LNCaP clone FGC (cell line): Measurements from ENCODE around the gene RBM28.

Experiments
- DNase-seq: peaks from one replicate; pipeline ENCODE4 v3.0.0-alpha.2; 2011; ENCODE audit warnings: low read depth
- H3K4me3 ChIP-seq: 2 replicates; pipeline ENCODE4 v1.5.1; 2011; ENCODE audit warnings: mild to moderate bottlenecking, low read depth, low read length, control low read depth
- TF ChIP-seq, protein P1 (sequence below): IDR thresholded peaks from 2 replicates; pipeline ENCODE4 v1.5.1; 2012; ENCODE audit warnings: mild to moderate bottlenecking; ENCODE audit not compliant: control insufficient read depth, insufficient read depth; ENCODE audit errors: extremely low read depth

Gene RBM28

DNA sequence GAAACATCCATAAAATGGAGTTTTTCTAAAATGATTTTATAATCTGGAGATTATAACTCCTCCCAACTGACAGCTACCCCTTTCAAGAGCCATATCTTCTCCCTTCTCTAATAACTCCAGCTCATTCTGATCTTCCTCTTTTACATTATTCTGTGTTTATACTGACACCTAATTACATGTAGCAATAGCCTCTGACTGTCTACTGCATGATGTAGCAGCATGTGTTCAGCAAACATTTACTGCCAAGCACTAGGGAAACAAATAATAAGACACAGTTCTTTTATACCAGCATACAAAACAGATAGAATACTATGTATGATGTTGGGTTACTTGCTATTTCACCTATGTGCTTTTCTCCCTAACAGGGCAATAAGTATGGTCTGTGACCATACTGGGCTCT, 20.7 kb downstream of the RBM28 start:
- H3K4me3 ChIP-seq, result no peak overlapping the region
- TF ChIP-seq, protein P1, sequence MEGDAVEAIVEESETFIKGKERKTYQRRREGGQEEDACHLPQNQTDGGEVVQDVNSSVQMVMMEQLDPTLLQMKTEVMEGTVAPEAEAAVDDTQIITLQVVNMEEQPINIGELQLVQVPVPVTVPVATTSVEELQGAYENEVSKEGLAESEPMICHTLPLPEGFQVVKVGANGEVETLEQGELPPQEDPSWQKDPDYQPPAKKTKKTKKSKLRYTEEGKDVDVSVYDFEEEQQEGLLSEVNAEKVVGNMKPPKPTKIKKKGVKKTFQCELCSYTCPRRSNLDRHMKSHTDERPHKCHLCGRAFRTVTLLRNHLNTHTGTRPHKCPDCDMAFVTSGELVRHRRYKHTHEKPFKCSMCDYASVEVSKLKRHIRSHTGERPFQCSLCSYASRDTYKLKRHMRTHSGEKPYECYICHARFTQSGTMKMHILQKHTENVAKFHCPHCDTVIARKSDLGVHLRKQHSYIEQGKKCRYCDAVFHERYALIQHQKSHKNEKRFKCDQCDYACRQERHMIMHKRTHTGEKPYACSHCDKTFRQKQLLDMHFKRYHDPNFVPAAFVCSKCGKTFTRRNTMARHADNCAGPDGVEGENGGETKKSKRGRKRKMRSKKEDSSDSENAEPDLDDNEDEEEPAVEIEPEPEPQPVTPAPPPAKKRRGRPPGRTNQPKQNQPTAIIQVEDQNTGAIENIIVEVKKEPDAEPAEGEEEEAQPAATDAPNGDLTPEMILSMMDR, result no peak
- no peak for DNase-seq

DNA sequence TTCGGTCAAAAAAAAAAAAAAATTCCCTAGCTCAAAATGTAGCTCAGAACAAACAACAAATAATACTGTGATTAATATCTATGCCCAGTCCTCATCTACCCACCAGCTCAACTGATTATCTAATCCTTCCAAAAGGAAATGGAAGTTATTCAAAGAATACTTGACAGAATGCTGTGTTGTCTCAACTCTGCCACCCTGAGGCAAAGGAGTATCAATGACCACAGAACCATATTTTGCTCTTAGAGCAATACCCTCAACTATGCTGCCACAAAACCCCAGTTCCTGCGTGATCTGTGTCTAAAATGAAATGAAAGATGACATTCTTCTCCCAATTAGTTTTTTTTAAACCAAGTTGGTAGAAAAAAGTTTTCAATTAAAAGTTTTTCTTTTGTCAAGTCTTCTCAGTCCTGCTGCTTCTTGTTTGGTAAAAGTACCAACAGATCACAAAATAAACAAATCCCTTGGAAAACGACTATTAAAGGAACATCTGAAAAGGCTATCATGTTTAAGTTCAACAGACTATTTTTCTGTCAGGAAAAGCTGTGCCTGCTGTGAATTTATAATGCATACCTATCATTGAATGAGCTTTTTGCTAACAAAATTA, 21.6 kb downstream of the RBM28 start:
- TF ChIP-seq, protein P1, result peak; percentile 74
- peak; percentile 31 for DNase-seq
- H3K4me3 ChIP-seq, result no peak overlapping the region

GRCh38 chr7:128321044-128321422, 22.7 kb downstream of the RBM28 start:
- TF ChIP-seq, protein P1, result no peak
- no peak overlapping the region for H3K4me3 ChIP-seq
- DNase-seq, result no peak

- DNase-seq, result no peak
- TF ChIP-seq, protein P1, result no peak
These were observed 25.0 kb downstream of the RBM28 start for GRCh38 chr7:128318691-128319090.

GRCh38 chr7:128311013-128311412, 32.7 kb downstream of the RBM28 start:
- TF ChIP-seq, protein P1, result no peak
- DNase-seq, result no peak
- H3K4me3 ChIP-seq, result no peak overlapping the region

More at GRCh38 chr7:128318691-128319090, 25.0 kb downstream of the RBM28 start:
- H3K4me3 ChIP-seq, result no peak overlapping the region

GRCh38 chr7:128310499-128310898, 33.2 kb downstream of the RBM28 start:
- TF ChIP-seq, protein P1, result no peak
- DNase-seq, result no peak
- H3K4me3 ChIP-seq, result no peak overlapping the region

GRCh38 chr7:128309976-128310375, 33.7 kb downstream of the RBM28 start:
- H3K4me3 ChIP-seq, result no peak overlapping the region
- TF ChIP-seq, protein P1, result no peak
- DNase-seq, result no peak
